Measurements from ENCODE around the gene SAPCD2. TPM values are rescaled to one million over a fixed set of nuclear protein-coding genes. Genes with fewer than 3 reads are reported as not detected.

Gene SAPCD2
- polyA plus RNA-seq, 1 donor (not counting 4 experiments of a cell fraction or from before 2014, with no cell fraction given), result 1.6 TPM

DNA sequence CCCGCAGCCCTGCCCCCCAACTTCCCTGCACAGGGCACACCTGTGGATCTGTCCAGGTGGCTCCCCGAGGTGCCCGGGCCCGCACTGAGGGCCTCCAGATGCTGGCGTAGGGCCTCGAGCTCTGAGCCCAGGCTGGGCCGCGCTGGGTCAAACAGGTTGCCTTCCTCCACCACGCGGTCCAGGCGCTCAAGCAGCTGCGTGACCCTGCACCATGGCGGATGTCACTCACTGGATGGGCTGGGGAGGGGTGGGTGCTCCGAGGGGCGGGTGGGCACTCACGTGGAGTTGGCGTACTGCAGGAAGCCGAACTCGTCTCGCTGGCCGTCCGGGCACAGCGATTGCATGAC, 47.7 kb downstream of the SAPCD2 start:
- Histone ChIP-seq H3K4me3 (ENCODE audit: control insufficient read depth in 2 of 3, extremely low read depth in 1 of 3, insufficient read depth in 2 of 3, low read depth in 1 of 3, low read length in 3 of 3) (no peak overlapping the region), H4K20me1 (ENCODE audit: control insufficient read depth, extremely low read depth, insufficient read depth, low read length) (no peaks in the 10 kb centered on the region), H3K79me2 (ENCODE audit: control insufficient read depth, insufficient read depth, low read length) (no peaks in the 10 kb centered on the region), H3K9ac (ENCODE audit: control insufficient read depth, extremely low read depth, insufficient read depth, low read length) (no peak overlapping the region), H2AFZ (ENCODE audit: control insufficient read depth, low read length) (no peak overlapping the region), H3K4me2 (ENCODE audit: control insufficient read depth, extremely low read depth, insufficient read depth, low read depth, low read length) (peak overlapping the region; percentile 37), H3K9me1 (ENCODE audit: control insufficient read depth, extremely low read depth, insufficient read depth, low read length) (no peaks in the 10 kb centered on the region), H3K27me3 (ENCODE audit: control insufficient read depth, extremely low read depth, insufficient read depth, low read length) (peaks cover 15% of the 10 kb centered on the region), H3K4me1 (ENCODE audit: control insufficient read depth, extremely low read depth, insufficient read depth, low read length) (no peaks in the 10 kb centered on the region), H3K36me3 (ENCODE audit: control insufficient read depth in 2 of 2, extremely low read depth in 1 of 2, insufficient read depth in 2 of 2, low read length in 2 of 2) (no peaks in the 10 kb centered on the region), H3K9me3 (ENCODE audit: control insufficient read depth, low read depth, low read length) (no peaks in the 10 kb centered on the region), H3K27ac (ENCODE audit: control insufficient read depth, insufficient read depth, low read length) (no peak overlapping the region)
- FAIRE-seq (no peak), DNase-seq (ENCODE audit: low read depth, low spot score) (no peak)
- dilution Hi-C loops (cut with MboI; ENCODE audit: extremely low pct_ligation_motif_present, low sequenced_read_pairs), result no loop called here
- TF ChIP-seq, protein P1, sequence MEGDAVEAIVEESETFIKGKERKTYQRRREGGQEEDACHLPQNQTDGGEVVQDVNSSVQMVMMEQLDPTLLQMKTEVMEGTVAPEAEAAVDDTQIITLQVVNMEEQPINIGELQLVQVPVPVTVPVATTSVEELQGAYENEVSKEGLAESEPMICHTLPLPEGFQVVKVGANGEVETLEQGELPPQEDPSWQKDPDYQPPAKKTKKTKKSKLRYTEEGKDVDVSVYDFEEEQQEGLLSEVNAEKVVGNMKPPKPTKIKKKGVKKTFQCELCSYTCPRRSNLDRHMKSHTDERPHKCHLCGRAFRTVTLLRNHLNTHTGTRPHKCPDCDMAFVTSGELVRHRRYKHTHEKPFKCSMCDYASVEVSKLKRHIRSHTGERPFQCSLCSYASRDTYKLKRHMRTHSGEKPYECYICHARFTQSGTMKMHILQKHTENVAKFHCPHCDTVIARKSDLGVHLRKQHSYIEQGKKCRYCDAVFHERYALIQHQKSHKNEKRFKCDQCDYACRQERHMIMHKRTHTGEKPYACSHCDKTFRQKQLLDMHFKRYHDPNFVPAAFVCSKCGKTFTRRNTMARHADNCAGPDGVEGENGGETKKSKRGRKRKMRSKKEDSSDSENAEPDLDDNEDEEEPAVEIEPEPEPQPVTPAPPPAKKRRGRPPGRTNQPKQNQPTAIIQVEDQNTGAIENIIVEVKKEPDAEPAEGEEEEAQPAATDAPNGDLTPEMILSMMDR (optimal IDR thresholded peaks at IDR 0.05 in 1 of 3, IDR thresholded peaks at IDR 0.05 in 1 of 3, conservative IDR thresholded peaks at IDR 0.05 in 1 of 3; ENCODE audit: extremely low read depth in 1 of 3, insufficient read depth in 2 of 3, low read length in 3 of 3), result no peak
- no peak for TF ChIP-seq EZH2 (IDR thresholded peaks at IDR 0.05; ENCODE audit: low read length)

DNA sequence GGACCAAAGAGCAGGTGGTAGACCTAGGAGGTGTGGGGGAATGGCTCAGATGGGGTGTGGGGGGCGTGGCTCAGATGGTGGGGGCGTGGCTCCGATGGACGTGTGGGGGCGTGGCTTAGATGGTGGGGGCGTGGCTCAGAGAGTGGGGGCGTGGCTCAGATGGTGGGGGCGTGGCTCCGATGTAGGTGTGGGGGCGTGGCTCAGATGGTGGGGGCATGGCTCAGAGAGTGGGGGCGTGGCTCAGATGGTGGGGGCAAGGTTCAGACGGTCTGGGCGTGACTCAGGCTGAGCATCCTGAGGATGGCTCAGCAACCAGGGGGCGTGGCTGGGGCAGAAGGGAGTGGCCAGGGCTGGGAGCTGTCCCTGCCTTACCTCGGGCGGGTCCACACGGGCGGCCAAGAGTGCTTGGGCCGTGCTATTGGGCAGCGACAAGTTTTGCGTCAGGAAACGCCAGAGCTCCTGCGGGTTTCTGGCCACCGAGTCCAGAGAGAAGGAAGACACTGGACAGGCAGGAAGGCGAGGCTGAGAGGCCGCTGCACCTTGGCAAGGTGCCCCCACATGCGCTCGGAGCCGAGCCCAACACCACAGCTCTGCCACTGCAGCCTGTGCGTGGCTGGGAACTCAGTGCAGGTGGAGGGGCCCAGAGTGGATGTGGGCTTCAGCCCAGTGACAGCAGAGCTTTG, 48.2 kb downstream of the SAPCD2 start:
- TF ChIP-seq, protein P1 (optimal IDR thresholded peaks at IDR 0.05 in 1 of 3, IDR thresholded peaks at IDR 0.05 in 1 of 3, conservative IDR thresholded peaks at IDR 0.05 in 1 of 3; ENCODE audit: extremely low read depth in 1 of 3, insufficient read depth in 2 of 3, low read length in 3 of 3), result no peak
- TF ChIP-seq EZH2 (IDR thresholded peaks at IDR 0.05; ENCODE audit: low read length), result no peak
- Histone ChIP-seq H3K4me1 (ENCODE audit: control insufficient read depth, extremely low read depth, insufficient read depth, low read length) (no peaks in the 10 kb centered on the region), H3K4me2 (ENCODE audit: control insufficient read depth, extremely low read depth, insufficient read depth, low read depth, low read length) (peak overlapping the region; percentile 37), H3K36me3 (ENCODE audit: control insufficient read depth in 2 of 2, extremely low read depth in 1 of 2, insufficient read depth in 2 of 2, low read length in 2 of 2) (no peaks in the 10 kb centered on the region), H3K9me1 (ENCODE audit: control insufficient read depth, extremely low read depth, insufficient read depth, low read length) (no peaks in the 10 kb centered on the region), H3K79me2 (ENCODE audit: control insufficient read depth, insufficient read depth, low read length) (no peaks in the 10 kb centered on the region), H3K9me3 (ENCODE audit: control insufficient read depth, low read depth, low read length) (no peaks in the 10 kb centered on the region), H3K27ac (ENCODE audit: control insufficient read depth, insufficient read depth, low read length) (no peak overlapping the region), H2AFZ (ENCODE audit: control insufficient read depth, low read length) (no peak overlapping the region), H4K20me1 (ENCODE audit: control insufficient read depth, extremely low read depth, insufficient read depth, low read length) (no peaks in the 10 kb centered on the region), H3K4me3 (ENCODE audit: control insufficient read depth in 2 of 3, extremely low read depth in 1 of 3, insufficient read depth in 2 of 3, low read depth in 1 of 3, low read length in 3 of 3) (no peak overlapping the region), H3K9ac (ENCODE audit: control insufficient read depth, extremely low read depth, insufficient read depth, low read length) (no peak overlapping the region), H3K27me3 (ENCODE audit: control insufficient read depth, extremely low read depth, insufficient read depth, low read length) (peaks cover 10% of the 10 kb centered on the region)
- dilution Hi-C loops (cut with MboI; ENCODE audit: extremely low pct_ligation_motif_present, low sequenced_read_pairs), result no loop called here
- DNase-seq (ENCODE audit: low read depth, low spot score) (peak; percentile 84), FAIRE-seq (peak; percentile 9)
